Anterior cingulate cortex (tissue), 58 donors: Measurements from ENCODE around the gene HOXD8.

Source experiments
- DNase-seq, 58 donors: peaks; one replicate each; lab custom pipeline; 2025; lab: John Stamatoyannopoulos, UW

HOXD8 gene

GRCh38 chr2:176126929-176127773 lies 2.4 kb upstream of the HOXD8 start:
- peak in 40 of 58 donors; percentile 0 to 80 (median 26) for DNase-seq

- DNase-seq: no peak
Measured at GRCh38 chr2:176127774-176128072, 1.8 kb upstream of the HOXD8 start.

DNA sequence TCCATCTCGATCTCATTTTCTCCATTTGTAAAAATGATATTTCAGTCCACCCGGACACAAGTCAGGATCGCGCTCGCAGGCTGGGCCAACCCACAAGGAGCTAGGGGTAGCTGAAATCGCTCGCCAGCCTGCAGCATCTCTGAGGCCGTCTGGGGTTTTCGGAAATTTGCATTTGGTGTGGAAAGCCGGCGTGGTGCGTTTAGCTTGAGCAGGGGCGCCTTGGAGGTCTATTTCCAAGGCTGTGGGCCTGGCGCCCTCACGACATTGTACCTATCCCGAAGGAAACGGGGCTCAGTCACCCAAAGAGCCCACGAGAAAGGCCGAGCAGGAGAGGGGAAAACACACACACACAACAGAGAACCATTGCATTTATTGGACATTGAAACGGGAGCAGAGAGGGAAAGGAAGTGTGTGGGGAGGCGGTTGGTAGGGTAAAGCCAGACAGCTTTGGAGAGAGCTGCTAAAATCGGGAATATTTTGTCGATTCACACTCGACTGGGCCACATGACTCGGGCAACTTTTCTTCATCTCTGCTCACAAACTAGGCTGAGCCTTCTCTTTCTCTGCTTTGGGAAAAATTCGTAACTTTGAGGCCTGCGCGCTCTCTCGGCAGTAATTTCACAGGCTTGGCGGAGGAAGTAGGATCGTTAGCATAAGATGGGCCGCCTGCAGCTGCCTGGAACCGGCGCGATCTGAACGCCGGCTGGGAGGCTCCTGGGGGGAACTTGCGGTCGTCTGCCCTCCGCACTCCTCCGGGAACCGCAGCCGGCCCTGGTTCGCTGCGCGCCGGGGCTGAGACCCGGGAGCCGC lies 1.1 kb upstream of the HOXD8 start:
- DNase-seq: no peak

GRCh38 chr2:176129813-176130146 lies 275 bp downstream of the HOXD8 start:
- no peak for DNase-seq

- no peak for DNase-seq
Measured at GRCh38 chr2:176130147-176130956, 847 bp downstream of the HOXD8 start.

DNA sequence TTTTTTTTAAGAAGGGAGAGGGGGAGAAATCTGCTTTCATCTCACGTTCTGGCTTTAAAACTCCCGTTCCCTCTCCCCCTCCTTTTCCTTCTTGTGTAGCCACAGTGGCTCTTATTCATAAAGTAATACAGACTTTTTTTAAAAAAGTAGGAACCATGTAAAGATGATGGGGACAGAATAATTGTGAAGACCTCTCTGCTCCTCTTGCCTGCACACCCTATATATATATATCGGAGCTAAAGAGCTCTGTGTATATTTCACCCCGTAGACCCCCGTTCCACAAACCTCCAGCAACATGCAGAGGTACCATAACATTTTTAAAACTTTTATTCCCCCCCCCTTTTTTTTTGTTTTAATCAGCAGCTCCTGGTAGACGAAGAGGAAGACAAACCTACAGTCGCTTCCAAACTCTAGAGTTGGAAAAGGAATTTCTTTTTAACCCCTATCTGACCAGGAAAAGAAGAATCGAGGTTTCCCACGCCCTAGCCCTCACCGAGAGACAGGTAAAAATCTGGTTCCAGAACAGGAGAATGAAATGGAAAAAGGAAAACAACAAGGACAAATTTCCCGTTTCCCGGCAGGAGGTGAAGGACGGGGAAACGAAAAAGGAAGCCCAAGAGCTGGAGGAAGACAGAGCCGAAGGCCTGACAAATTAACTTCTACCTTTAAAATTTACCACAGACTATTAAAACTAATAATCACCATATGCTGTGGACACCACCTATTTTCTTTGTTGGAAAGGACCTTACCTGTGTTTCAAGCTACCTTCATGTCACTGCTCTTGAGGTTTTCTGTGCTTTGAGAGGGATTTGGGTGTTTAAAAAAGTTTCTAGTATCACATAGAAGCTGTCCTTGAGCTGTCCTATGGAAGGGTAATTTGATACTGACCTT lies 1.7 kb downstream of the HOXD8 start:
- DNase-seq: no peak

GRCh38 chr2:176131848-176132158 lies 2.3 kb downstream of the HOXD8 start:
- DNase-seq: no peak

DNA sequence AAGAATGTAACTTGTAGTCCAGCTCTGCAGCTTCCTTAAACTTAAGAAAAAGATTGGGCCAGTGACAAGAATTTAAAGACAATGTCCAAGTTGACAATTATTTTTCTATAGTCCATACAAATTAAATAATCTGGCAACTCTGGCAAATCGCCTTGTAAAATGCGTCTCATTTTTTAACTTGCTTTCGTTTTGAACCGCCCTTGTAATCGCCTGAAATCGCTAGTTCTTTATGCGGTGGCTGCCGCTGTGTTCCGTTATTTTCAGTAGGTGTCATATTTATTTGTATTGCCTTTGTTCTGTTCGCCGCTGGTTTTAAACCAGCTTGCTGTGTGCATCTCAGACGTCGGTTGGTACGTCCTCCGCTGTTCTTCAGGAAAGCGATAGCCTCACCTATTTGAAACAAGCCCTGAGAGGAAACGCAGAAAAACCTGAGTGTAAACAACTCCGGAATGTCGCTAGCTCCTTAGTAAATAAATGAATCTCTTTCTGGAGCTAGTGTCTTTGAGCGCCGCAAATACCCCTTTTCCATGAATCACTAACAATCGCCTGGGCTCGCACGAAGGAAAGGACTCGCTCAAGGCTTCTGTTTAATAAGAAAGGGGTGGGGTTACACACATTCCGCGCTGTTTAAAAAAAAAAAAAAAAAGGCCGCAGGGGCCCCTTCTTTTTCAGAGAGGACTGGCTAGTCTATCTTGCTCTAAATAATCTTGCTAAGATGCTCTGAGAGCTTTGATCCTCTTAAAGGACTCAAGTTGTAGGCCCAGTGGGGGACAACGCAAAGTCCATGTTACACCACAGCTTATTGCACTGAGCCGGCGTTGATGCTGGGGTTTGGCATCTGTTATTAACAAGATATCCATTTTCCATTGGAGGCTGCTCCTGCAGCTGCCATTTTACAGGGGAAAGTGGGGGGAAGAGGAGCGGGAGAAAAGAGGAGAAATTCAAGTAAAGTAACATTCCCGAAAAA lies 3.0 kb downstream of the HOXD8 start:
- DNase-seq: no peak

DNA sequence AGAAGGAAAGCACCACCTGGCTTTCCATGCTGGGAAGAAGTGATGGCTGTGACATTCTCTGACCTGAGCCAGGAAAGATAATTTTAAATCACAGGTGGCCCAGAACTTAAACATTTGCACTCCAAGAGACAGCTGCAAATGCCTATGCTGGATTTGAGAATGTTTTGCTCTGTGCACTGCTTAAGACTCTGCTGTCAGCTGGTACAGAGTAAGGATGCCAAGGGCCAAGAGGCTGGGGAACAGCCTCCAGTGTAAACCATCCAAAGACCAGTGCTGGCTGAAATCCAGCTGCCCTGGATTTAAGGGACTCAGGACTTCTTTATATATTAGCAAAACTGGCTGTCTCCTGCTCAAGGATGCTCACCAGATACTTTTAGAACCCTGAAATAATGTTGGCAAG lies 3.9 kb downstream of the HOXD8 start:
- no peak for DNase-seq

GRCh38 chr2:176134035-176134434 lies 4.5 kb downstream of the HOXD8 start:
- no peak for DNase-seq

DNA sequence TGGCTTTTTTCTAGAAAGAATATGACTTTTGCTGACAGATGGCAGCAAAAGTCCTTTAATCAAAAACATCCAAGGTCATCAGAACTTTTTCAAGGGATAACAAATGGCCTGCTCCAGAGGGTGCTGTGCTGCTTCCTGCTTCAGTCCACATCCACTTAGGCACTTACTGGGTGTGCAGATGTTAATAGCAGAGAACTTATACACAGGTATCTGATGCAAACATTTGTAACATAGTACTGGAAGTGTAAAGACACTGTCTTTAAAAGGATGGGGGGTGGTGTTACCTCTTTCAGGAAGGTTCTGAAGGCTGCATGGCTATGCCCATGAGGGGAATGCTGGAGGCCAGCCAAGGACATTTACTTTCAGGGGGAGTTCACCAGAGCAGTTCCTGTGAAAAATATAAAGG lies 5.5 kb downstream of the HOXD8 start:
- no peak for DNase-seq

- no peak for DNase-seq
Measured at GRCh38 chr2:176136374-176137251, 7.1 kb downstream of the HOXD8 start.

DNA sequence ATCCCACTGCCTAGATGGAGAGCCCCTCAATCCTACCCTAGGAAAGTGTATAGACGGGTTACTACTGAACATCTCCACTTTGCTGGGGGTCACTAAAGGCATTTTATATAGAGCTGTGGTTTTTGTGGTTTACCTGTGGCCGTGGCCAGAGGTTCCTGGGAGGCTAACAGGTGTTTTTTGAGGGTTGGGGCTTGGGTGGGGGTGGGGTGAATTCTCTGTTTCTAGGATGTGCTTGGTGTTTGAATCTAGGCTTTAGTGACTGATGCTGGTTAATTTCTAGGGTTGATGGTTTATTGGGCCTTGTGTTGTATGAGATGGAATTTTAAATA lies 7.7 kb downstream of the HOXD8 start:
- no peak for DNase-seq

- no peak for DNase-seq
Measured at GRCh38 chr2:176137906-176138305, 8.4 kb downstream of the HOXD8 start.

DNA sequence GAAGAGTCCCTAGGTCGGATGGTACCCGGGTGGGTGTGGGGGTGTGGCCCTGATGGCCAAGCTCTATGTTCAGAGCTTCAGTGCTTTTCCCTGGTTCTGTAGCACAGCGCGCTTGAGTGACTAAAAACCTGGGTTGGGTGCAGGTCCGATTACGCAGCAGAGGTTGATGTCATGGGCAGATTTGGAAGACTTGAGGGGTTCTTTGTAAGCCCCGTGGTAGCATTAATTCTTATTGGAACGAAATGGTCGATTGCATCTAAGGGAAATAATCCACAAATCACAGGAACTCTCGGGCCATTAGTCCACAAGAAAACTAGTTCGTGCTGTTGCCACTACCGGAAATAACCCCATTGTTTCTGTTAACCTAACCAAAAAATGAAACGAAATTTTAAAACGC lies 9.0 kb downstream of the HOXD8 start:
- DNase-seq: no peak

GRCh38 chr2:176138923-176139660 lies 9.6 kb downstream of the HOXD8 start:
- DNase-seq: no peak

DNA sequence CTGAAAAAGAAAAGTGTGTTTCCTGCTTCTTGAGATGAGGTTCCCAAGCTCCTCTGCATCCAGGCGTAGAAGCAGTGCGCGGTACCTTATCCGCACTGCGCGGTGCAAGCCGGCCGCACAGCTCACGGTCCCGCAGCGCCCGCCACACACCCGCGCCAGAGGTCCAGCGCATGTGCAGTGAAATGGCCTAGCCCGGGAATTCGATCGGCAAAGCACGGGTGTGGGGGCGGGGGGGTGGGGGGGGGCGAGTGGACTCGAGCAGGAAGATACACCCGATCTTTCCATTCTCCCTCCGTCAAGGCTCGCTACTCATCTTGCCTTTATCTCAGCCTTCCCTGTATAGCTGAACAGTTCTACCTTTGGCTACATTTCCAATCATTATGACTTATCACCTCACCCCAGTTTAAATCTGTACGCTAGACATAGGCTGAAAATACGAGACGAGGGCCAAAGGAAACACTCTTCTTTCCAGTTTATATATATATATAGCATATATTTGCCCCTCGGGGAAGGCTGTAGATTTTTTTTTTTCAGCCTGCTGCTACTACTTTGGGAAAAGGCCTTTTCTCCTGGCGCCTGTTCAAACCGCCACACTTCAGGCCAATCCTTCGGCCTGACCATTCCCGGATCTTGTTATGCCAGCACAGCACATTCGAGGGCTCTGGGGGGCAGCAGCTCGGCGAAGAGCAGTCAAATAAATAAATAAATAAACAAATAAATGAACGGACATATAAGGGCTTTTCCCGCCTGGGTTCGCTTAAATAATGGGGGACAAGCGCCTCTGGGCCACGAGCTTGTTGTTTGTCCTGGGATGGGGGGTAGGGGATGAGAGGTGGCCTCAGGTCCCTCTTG lies 10.4 kb downstream of the HOXD8 start:
- DNase-seq: no peak
